HG03108 (cell line): ENCODE results near the gene PTPRT.

Experiments used
- ATAC-seq: cut with Tn5 transposase; IDR thresholded peaks from one replicate; pipeline ENCODE4 v1.9.1; 2021; ENCODE audit warnings: moderate library complexity; ENCODE audit not compliant: unreplicated experiment

Gene PTPRT

DNA sequence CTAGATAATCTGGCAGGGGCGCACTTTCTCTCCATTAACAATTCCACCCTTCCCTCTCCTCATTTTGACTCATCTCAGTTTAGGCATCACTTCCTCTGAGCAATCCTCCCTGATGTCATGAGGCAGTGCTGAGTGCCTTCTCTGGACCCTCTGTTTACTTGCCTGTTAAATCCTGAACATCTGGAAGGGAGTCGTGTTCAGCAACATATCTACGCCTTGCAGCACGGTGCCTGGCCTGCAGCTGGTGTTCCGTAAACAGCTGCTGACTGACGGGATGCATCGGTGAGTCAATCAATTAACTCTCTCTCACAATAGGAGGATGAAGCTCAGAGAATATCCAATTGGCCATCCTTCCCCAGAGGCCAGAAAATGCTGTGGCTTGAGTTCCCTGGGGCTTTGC is 613.5 kb downstream of the PTPRT start:
- ATAC-seq, result no peak

DNA sequence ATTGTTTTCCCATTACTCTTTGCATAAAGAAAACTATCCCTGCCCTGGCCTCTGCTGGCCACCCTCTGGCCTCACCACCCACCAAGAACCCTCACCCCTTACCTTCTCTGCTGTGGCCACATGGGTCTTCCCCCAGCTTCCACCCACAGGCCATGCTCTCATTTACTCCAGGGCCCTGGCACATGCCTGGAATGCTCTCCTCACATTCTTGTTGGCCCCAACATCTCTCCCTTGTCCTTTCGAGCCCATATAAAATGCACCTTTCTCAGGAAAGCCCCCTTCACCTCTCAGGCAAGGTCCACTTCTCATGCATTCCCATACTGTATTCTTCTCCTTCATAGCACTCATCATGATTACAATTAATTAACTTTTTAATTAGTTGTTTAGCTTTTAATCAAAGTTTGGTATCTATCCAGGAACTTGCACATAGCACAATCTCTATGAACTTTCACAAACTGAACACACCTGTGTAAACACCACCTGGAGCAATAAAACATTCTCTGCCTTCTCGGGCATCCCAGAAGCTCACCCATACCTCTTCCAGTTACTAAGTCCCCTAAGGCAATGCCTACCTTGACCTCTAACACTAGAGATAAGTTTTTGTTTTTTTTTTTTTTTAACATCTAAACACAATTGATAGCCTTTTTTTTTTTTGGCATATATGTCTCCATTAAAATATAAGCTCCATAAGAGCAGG is 617.2 kb downstream of the PTPRT start:
- ATAC-seq, result no peak

DNA sequence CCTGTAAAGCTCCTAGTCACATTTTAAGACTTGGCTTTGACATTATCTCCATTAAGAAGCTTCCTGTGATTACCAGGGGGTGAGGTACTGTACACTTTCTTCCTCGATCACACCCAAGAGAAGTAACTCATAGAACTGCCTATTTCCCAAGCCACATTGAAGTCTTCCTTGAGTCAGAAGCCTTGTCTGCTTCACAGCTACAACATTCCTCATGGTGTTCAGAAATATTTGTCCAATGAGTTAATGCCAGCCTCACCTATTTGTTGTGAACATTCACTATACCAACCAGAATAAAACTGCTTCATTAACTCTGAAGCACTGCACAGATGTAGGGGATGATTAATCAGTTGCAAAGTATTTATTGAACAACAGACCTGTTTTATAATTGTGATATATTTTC is 622.3 kb downstream of the PTPRT start:
- ATAC-seq, result no peak

DNA sequence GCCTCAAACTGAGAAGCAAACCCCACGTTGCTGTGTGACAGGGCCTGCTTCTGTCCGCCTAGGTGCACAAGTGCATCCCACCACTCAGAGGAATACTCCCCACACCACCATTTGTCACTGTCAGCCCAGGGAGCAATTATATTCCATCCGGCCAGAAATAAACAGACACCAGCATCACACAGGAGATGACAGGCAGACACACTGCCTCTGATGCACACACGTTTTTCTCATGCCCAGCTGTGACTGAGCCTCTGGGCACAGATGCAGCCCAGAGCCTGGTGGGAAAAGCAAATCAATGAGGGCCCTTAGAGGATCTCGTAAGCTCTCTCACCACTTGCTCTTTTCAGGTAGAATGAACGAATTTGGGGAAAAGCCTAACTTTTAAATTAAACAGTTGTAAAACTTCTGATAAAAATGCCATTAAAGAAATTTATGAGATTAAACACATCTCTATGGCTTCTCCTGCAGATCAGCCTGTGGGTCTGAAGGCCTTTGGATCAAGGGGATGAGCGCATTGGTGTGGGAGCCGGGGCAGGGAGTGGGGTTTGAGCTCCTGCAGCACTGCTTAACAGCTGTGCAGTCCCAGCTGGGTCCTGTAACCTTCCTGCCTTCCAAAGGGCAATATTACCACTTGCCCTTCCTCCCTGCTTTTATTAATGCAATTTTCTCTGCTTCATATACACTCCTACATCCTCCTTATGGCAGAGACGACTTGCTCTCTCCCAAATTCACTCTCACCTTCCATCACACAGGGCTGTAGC is 624.3 kb downstream of the PTPRT start:
- ATAC-seq, result no peak

DNA sequence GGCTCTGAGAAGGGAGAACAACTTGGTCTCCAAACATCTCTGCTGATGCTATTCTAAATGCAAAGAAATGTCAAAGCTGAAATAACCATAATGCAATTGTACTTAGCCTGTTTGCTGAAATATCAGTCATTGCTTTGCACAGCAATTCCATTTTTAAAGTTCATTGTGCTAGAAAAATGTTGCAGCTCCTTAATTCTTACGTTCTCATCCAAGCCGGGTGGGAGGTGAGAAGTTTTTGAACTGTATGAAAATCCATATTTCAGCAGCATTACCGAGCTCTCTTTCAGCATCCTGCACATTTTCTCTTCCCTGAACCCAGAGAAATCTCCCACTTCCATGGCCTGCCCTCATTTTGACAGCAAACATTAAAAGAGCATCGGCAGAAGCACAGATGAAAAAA is 630.0 kb downstream of the PTPRT start:
- ATAC-seq, result no peak

DNA sequence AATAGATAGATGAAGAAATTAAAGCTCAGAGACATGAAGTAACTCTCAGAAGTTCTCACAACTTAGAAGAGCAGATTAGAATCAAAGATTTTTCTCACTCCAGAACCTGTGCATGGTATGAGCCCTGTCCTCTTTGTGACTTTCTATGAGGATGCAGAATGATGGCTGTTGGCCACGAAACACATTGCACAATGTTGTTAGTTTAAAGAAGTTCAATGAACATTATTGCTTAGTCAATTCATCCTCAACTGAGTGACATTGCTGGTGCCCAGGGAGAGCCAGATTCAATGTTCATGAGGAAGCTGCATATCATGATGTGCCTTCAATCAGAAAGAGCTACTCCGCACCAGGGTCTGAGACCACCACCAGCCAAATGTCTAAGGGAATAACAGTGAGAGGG is 633.1 kb downstream of the PTPRT start:
- ATAC-seq, result no peak

DNA sequence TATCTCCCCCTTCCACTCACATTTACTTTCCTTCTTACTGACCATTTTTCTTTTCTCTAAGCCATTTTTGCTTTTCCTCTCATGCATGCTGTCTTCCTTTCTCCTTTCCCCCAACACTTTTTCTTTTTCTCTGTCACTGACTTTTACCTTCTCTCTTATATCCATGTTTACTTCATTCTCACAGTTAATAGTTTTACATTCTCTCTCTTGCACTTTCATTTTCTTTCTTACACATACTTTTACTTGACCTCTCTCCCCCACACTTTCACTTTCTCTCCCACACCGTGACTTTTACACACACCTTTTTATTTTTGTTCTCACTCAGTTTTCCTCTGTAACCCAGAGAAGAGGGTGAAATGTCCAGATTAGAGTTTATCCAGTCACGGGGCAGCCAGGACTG is 636.3 kb downstream of the PTPRT start:
- ATAC-seq, result no peak

DNA sequence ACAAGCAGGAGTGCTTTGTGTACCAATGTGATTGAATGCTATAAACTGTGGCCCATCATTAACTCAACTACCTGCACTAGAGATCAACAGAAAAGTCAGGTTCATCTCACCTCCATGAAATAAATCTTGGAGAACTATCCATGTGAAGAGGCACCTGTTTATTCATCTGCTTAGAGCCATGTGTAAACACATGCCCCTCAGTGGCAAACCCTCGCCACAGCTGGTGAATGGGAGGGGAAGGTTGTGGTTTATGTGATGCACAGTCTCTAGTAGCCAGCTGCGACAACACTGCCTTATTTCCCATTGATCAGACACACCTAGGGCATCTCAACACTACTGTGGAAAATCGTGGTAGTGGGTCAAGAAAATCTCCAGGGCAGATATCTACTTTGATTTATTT is 640.2 kb downstream of the PTPRT start:
- ATAC-seq, result no peak

DNA sequence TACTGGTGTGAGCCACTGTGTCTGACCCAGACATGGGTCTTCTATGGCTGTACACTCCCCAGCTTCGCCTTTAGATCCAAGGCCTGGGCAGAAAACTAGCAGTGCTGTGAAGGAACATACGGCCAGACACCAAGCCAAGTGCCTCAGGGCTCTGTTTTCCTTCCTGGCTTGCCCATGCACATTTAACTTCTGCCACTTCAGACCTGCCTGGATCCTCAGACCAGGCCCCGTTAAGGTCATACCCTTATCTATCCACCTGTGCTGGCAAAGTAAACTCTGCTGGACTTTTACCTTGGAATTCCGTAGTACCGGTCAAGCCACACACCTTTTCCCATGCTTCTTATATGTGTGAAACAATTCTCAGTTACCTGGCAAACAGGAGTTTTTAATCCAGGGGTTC is 644.8 kb downstream of the PTPRT start:
- no peak for ATAC-seq

DNA sequence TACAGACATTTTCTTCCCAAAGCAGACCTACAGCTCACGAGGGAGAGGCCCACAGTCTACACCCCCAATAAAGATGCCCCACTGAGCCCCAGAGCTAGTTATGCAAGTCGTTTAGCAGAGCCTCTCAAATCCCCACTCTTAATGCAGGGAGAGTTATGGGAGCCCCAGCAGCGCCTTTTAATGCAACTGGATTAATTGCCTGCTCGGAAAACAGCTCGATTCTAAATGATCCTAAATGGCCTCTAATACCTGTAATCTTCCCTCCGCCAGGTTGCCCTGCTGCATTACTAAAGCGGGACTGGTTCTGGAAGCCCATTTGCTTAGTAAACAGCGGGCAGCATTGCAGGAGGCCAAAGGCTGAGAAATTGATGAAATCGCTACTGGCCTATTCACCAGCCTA is 656.9 kb downstream of the PTPRT start:
- no peak for ATAC-seq

DNA sequence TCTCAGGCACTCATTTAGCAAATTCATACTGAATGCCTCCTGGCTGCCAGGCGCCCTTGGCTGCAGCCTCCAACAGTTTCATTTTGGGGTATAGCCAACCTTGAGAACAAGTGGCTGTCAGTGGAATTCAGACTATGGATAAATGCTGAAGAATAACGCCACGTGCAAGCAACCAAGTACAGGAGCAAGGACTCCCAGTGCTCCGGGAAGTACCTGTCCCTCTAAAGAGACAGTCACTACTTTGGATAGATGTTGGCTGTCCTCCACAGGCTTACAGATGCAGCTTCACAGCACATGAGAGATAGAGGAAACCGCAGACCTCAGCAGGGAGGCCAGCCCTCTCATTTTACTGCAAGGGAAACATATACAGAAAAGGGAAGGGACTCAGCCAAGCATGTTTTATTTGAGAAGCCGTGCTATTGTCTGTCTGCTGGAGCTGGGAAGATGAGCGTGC is 658.2 kb downstream of the PTPRT start:
- ATAC-seq, result no peak

DNA sequence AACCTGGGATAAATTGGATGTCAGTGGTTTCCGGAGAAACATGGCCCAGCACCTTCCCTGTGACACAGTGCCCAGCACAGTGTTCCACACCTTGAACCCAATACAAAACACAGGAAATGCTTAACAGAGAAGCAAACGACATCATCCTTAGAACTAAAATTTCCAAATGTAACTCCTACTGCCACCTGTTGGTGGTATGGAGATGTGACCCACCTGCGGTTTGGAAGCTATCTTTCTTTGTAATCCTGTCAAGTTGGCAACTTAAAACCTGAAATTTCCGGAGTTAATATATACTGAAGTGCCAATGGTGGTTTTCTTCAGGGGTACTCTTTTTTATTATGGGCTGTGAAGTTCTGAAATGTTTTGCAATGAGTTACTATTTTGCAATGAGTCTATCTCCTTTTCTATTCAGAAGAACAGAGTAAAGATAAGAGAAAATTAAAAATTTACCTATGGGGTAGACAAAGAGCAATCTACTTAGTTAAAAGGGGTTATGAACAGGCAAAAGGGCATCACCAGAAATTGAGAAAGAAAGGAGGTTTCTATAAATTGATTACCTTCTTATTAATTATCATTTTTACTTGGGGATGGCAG is 658.8 kb downstream of the PTPRT start:
- no peak for ATAC-seq

DNA sequence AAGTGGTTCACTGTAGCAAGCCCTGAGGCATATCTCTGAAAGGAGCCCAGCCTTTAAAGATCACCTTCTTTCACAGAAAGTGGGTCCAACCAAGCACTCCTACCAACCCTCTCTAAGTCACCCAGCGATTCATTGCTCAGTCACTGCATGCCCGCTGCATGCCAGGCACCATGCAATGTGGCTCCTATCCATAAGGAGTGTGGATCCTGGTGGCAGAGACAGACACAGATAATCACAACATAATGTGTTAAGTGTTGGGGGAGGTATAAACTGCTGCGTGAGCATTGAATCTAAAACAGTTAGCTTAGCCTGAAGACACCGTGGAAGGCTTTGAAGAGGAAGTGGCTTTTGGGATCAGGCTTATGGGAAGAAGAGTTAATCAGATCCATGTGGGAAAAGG is 659.5 kb downstream of the PTPRT start:
- ATAC-seq, result no peak

DNA sequence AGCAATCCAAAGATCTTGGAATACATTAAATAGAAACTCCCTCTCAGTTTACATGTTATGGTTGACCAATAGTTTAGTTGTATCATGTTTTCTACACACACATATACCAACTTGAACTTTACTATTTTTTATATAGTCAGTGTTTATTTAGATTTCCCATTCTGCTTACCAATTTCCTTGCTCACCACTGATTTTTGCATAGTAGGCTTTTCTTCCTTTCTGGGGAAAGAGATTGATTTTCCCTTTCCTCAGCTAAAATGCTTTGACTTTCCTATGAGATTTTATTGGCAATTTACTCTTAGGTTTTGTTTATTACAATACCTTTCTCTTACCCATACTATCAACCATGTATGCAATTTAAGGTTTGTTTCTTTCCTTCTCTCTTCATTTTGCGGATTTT is 665.6 kb downstream of the PTPRT start:
- no peak for ATAC-seq

DNA sequence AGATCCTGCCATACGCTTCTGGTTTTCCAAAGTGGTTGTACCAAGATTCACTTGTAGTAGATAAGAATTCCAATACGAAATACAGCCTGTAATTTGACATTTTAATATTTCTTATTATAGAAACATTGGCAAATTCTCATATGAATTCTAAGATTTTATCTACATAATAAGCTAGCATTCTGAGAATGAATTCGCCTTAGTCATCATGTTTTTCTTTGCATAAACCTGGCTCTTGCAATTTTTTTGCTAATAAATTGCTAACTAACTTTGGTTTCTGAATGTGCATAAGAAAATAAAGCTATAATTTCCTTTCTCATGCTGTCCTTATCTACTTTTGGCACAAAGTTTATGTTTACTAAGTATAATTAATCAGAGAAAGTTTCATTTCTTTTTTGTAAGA is 673.0 kb downstream of the PTPRT start:
- ATAC-seq, result no peak

DNA sequence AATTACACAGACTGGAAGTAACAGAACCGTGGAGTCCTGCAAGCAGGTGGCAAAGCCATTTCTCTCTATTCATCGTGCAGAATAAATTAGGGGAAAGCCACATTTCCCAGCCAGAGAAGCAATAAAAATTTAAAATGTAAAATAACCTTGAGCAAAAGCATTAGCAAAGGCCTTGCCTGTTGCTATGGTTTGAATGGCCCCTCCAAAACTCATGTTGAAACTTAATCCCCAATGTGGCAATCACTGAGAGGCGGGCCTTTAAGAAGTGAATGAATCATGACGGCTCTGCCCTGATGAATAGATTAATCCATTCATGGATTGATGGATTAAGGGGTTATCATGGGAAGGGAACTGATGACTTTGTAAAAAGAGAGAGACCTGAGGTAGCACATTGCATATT is 679.0 kb downstream of the PTPRT start:
- no peak for ATAC-seq

DNA sequence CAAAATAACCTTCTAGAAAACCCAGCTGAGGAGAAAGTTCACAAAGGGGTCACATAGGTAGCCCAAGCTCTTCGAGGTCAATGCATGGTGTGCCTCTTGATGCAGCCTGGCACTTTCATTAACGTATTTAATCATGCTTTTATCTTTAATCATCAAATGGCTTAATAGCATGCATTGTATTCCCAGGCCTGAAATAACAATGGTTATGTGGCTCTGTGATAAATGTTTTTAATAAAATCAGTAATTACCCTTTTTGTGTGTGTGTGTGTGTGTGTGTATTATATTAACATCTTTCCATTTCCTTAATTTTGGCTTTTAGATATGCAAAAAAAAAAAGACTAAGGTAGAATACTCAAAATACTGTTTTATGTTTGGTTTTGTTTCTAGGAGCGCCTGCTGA is 681.8 kb downstream of the PTPRT start:
- ATAC-seq, result no peak

DNA sequence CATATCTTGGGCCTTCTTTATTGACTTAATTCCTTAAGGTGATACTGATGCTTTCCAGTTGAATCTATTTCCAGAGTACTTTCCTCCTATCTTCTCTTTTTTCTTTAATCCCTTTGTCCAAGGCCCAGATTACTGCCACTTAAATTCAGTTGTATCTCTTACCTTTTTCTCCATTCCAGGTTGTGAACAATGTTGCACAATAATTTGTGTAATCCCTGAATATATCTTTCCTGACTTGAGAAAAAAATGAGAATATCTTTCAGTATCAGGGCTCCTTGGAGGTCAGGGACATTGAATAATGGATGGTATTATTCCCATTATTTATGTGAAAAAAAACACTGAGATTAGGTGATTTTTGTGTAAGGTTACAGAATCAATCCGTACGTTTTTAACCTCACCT is 683.3 kb downstream of the PTPRT start:
- ATAC-seq, result no peak

DNA sequence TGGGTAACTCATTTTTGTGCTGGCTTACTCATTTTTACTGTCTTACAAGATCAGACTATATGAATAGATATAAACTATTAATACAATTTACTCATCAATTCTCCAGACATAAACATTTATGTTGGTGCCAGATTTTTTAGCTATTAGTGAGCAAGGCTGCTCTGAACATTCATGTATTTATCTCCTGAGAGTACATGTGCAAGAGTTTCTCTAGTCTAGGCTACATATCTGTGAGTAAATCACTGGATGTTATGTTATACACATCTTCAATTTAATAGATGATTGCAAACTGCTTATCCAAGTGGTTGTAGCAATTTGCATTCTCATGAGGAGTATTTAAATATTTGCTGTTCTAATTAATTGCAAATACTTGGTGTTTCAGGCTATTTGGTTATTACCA is 687.1 kb downstream of the PTPRT start:
- no peak for ATAC-seq

DNA sequence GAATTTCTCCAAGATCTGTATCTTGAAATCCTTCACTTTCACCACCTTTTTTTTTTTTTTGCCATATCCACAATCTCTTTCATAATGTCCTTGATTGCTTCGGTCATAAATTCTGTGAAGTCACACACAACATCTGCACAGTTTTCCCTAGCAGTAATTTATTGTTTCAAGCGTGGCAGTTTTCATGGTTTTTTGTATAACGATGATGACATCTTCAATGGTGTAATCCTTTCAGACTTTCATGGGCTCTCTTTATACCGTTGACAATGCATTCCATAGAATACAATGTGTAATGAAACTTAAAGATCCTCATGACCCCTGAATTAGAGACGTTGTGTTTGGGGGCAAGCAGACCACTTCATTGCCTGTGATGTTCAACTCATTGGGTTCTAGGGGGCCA is 693.1 kb downstream of the PTPRT start:
- no peak for ATAC-seq

DNA sequence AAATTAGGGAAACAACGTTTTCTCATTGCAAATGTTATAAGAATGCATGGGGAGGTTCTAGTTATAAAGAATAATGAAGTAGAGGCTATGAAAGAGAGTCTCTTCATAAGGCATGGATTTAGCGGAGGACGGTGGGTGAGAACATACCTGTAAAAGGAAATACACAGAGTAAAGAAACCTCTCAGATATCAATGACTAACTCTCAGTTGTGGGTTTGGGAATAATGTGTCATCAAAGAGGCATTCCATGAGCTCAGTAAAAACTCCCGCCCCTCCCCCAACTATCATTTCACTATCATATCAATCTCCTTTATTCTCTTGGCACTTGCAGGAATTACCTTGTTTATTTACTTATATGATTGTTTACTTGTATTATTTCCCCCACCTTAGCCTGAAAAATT is 695.4 kb downstream of the PTPRT start:
- ATAC-seq, result no peak

DNA sequence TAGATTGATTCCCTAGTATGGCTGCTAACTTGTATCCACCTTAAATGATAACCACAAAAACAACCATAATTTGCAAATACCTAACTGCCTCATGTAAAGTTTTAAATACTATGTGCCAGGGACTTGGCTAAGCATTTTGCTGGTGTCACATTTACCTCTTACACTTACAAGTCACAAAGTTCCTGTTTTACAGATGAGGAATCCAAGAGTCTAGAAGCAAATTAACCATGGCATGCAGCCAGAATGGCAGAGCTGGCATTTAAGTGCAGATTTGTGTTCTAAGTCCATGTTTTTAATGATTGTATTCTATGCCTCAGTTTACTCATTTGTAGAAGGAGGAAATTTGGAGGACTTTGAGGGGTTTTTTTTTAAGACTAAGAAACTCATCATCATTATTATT is 696.7 kb downstream of the PTPRT start:
- ATAC-seq, result no peak
